ENCODE data around the gene OPTN. TPM values are rescaled to one million over a fixed set of nuclear protein-coding genes. Genes with fewer than 3 reads are reported as not detected.
A peak's percentile ranks its signal among the peaks of the same experiment; 100 is the strongest.

OPTN gene
- total and polyA plus RNA-seq, 4 donors: 23.0 to 45.6 (median 37.7) TPM

GRCh38 chr10:13053794-13054462 is 46.0 kb upstream of the OPTN start:
- peaks cover 0 to 18% (median 0%) of the 10 kb centered on the region in 3 donors for H3K27me3 ChIP-seq (ENCODE audit: control insufficient read depth in 3 of 3, insufficient read depth in 3 of 3, low read length in 2 of 3)
- H3K4me1 ChIP-seq (ENCODE audit: control insufficient read depth in 5 of 5, insufficient read depth in 5 of 5, low read length in 5 of 5): no peaks in the 10 kb centered on the region
- DNase-seq: peak; percentile 7 to 35 (median 17)
- no peak for ATAC-seq (ENCODE audit: insufficient read depth, low FRiP score)
- 72 to 73% methylated on average over 7 of the region's 7 CpGs for WGBS, 2 donors
- H3K4me3 ChIP-seq: no peak overlapping the region
- no peaks in the 10 kb centered on the region for H3K36me3 ChIP-seq (ENCODE audit: control insufficient read depth in 4 of 4, insufficient read depth in 4 of 4, low read length in 4 of 4)
- peaks cover 0 to 3% (median 0%) of the 10 kb centered on the region in 4 donors for H3K9me3 ChIP-seq (ENCODE audit: control insufficient read depth in 4 of 4, insufficient read depth in 3 of 4, low read length in 3 of 4)
- no peak for TF ChIP-seq CTCF (IDR thresholded peaks at IDR 0.05; ENCODE audit: control extremely low read depth, extremely low read depth)
- H3K9ac ChIP-seq (ENCODE audit: insufficient read depth in 1 of 2, low read length in 2 of 2): no peak overlapping the region
- H3K27ac ChIP-seq (ENCODE audit: low read depth in 1 of 2, low read length in 1 of 2): no peak overlapping the region

GRCh38 chr10:13054844-13055243 is 45.1 kb upstream of the OPTN start:
- Histone ChIP-seq H3K36me3 (ENCODE audit: control insufficient read depth in 4 of 4, insufficient read depth in 4 of 4, low read length in 4 of 4) (no peaks in the 10 kb centered on the region), H3K27me3 (ENCODE audit: control insufficient read depth in 3 of 3, insufficient read depth in 3 of 3, low read length in 2 of 3) (peaks cover 0 to 17% (median 0%) of the 10 kb centered on the region in 3 donors), H3K27ac (ENCODE audit: low read depth in 1 of 2, low read length in 1 of 2) (no peak overlapping the region), H3K9ac (ENCODE audit: insufficient read depth in 1 of 2, low read length in 2 of 2) (no peak overlapping the region), H3K9me3 (ENCODE audit: control insufficient read depth in 4 of 4, insufficient read depth in 3 of 4, low read length in 3 of 4) (peaks cover 0 to 3% (median 0%) of the 10 kb centered on the region in 4 donors), H3K4me3 (no peak overlapping the region), H3K4me1 (ENCODE audit: control insufficient read depth in 5 of 5, insufficient read depth in 5 of 5, low read length in 5 of 5) (no peaks in the 10 kb centered on the region)
- no peak for DNase-seq
- ATAC-seq (ENCODE audit: insufficient read depth, low FRiP score): no peak
- no peak for TF ChIP-seq CTCF (IDR thresholded peaks at IDR 0.05; ENCODE audit: control extremely low read depth, extremely low read depth)
- 71 to 76% methylated on average over 4 of the region's 4 CpGs for WGBS, 2 donors

- TF ChIP-seq CTCF (IDR thresholded peaks at IDR 0.05; ENCODE audit: control extremely low read depth, extremely low read depth): no peak
- Histone ChIP-seq H3K9me3 (ENCODE audit: control insufficient read depth in 4 of 4, insufficient read depth in 3 of 4, low read length in 3 of 4) (peaks cover 0 to 3% (median 0%) of the 10 kb centered on the region in 4 donors), H3K27me3 (ENCODE audit: control insufficient read depth in 3 of 3, insufficient read depth in 3 of 3, low read length in 2 of 3) (peaks cover 0 to 19% (median 0%) of the 10 kb centered on the region in 3 donors), H3K27ac (ENCODE audit: low read depth in 1 of 2, low read length in 1 of 2) (no peak overlapping the region), H3K36me3 (ENCODE audit: control insufficient read depth in 4 of 4, insufficient read depth in 4 of 4, low read length in 4 of 4) (no peaks in the 10 kb centered on the region), H3K4me3 (no peak overlapping the region), H3K9ac (ENCODE audit: insufficient read depth in 1 of 2, low read length in 2 of 2) (no peak overlapping the region), H3K4me1 (ENCODE audit: control insufficient read depth in 5 of 5, insufficient read depth in 5 of 5, low read length in 5 of 5) (no peaks in the 10 kb centered on the region)
- ATAC-seq (ENCODE audit: insufficient read depth, low FRiP score) (no peak), DNase-seq (peak in 2 of 3 donors; percentile 29)
- WGBS, 2 donors: 86% methylated on average over 7 of the region's 7 CpGs
Measured at GRCh38 chr10:13056456-13057077, 43.4 kb upstream of the OPTN start.

Measured in lung (tissue), 12 donors.